GM10266 (cell line): ENCODE results near the gene ZPR1.

Experiments
- DNase-seq: peaks from one replicate; pipeline ENCODE4 v3.0.0; 2012; ENCODE audit errors: extremely low spot score
- TF ChIP-seq, protein P1 (sequence below): IDR thresholded peaks from 2 replicates; pipeline ENCODE4 v1.5.1; 2012; ENCODE audit warnings: mild to moderate bottlenecking, low read depth; ENCODE audit not compliant: control insufficient read depth, insufficient read depth; ENCODE audit errors: missing control alignments

The ZPR1 gene

GRCh38 chr11:116796548-116796947 is 8.7 kb upstream of the ZPR1 start:
- TF ChIP-seq, protein P1, sequence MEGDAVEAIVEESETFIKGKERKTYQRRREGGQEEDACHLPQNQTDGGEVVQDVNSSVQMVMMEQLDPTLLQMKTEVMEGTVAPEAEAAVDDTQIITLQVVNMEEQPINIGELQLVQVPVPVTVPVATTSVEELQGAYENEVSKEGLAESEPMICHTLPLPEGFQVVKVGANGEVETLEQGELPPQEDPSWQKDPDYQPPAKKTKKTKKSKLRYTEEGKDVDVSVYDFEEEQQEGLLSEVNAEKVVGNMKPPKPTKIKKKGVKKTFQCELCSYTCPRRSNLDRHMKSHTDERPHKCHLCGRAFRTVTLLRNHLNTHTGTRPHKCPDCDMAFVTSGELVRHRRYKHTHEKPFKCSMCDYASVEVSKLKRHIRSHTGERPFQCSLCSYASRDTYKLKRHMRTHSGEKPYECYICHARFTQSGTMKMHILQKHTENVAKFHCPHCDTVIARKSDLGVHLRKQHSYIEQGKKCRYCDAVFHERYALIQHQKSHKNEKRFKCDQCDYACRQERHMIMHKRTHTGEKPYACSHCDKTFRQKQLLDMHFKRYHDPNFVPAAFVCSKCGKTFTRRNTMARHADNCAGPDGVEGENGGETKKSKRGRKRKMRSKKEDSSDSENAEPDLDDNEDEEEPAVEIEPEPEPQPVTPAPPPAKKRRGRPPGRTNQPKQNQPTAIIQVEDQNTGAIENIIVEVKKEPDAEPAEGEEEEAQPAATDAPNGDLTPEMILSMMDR, result no peak
- no peak for DNase-seq

DNA sequence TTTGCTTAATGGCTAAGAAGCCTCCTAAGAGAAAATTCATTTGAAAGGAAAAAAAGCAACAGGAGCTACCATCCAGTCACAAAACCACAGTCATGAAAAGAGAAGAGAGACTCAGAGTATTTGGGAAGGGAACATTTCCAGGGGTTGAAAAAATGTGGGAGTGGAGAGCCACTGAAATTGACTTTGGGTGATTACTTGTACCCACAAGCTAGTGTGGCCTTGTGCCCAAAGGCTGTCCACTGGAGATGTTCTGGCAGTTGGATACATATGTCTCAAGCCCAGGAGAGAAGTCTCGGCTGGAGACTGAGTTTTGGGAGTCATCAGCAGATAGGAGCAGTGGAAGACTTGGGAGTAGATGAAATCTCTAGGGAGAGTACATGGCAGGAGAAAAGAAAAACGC is 7.0 kb upstream of the ZPR1 start:
- TF ChIP-seq, protein P1, result no peak
- no peak for DNase-seq

DNA sequence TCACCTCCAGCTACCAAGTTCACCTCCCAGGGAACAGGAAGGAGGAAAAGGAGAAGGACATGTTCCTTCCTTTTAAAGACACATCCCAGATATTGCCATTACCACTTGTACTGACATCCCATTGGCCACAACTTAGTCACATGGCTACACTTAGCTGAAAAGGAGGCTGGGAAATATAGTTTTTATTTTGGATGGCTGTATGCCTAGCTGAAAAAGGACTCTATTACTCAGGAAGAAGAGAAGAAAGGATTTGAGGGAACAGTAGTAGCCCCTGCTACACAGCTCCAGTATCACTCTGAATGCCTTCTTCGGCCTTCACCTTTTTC is 5.9 kb upstream of the ZPR1 start:
- TF ChIP-seq, protein P1, result no peak
- no peak for DNase-seq

GRCh38 chr11:116792869-116793771 is 5.3 kb upstream of the ZPR1 start:
- TF ChIP-seq, protein P1, result no peak
- DNase-seq, result no peak

GRCh38 chr11:116792144-116792868 is 4.5 kb upstream of the ZPR1 start:
- no peak for DNase-seq
- TF ChIP-seq, protein P1, result no peak

DNA sequence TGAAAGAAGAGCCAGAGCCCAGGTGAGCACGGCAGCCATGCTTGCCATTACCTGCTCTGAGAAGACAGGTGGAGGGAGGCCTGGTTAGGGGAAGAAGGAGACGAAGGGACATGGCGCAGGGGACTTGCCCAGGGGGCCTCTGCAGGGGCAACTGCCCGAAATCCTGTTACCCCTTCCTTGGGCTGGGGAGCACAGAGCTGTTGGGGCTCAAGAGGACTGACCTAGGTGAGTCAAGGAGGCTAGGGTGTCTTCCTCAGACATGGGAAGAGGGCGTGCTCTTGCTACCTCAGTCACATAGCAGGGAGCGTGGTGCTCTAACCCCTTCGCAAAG is 4.0 kb upstream of the ZPR1 start, which contains the start of gene APOA5:
APOA5 (minus strand) TSS at position 67 of the 331 bp plus-strand sequence; CDS start at position 48, 19 bp downstream.
- TF ChIP-seq, protein P1, result no peak

More for the DNA sequence above, 4.0 kb upstream of the ZPR1 start, which contains the start of gene APOA5:
- DNase-seq, result no peak
